CD4-positive, alpha-beta T cell treated with Interleukin-6 for 4 hours (primary cell): ENCODE data around the gene MAPKAP1.

ENCODE experiments used
- DNase-seq: peaks from one replicate; pipeline ENCODE4 v3.0.0-alpha.2; 2020; ENCODE audit warnings: mixed read lengths

MAPKAP1 gene

DNA sequence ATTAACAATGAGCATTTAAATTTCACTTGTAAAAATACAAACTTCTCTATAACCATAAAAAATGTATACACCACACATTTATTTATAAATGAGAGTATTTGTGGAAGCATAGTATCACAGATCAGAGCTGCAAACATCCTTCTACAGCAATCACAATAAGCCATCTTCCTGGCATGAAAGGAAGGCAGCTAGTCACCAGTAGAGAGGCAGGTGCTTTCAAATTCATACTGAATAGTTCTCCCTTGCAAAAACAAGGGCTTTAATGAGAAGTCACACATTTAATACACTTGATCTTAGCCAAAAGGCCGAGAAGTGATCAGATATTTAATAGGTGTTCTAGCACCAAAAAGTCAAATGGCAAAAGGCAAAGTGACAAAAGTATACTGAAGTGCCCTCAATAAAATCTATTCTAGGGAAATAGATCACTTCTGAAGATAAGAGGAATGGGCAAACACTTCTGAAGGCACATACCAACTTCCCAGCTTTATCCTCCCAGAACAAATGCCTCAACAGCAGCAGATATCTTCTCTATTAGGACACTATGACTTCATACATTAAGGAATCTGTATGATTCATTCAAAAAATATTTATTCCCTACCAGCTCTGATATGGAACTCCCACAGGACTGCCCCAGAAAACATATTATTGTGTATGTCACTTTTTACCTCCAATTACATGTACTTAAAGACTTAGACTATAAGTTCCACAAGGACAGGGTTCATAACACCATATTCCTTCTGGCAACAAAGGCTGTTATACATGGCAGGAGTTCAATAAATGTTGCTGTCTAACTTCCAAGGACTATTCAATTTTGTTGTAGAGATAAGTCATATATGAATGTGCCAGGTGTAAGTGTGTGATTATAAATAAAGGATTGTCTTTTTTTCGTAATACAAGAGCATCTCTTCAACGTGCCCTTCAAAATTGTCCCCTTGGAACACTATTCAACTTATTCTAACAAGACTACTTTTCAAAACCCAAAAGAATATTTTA lies 31.7 kb downstream of the MAPKAP1 start:
- no peak for DNase-seq

DNA sequence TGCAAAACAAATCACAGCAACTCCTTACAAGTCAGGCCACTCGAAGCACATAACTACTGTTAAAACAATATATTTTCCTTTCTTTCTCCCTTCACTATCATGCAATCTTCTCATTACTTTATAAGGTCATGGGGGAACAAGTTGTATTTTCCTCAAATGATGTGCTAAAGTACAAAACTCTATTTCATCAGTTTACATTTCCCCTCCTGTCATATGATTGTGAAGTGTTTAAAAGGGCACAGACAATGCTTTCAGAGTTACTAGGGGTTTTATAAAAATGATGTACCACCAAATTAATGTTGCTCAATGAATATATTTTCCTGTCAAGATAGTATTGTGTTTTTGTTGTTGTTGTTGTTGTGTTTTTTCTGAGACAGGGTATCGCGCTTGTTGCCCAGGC lies 34.1 kb downstream of the MAPKAP1 start:
- DNase-seq: no peak

DNA sequence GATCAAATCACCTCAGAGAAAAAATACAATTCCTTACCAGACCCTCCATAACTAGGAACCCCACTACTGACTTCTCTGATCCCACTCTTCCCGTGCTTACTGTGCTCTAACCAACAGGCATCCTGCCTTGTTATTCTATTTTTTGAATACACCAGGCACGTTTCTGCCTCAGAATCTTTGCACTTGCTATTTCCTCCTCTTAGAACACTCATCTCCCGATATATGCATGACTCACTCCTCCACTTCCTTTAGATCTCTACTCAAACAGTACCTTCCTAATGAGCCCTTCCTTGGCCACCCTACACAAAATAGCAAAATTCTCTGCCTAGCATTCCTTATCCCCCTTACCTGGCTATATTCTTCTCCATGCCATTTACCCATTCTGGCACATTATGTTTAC lies 43.9 kb downstream of the MAPKAP1 start:
- no peak for DNase-seq

DNA sequence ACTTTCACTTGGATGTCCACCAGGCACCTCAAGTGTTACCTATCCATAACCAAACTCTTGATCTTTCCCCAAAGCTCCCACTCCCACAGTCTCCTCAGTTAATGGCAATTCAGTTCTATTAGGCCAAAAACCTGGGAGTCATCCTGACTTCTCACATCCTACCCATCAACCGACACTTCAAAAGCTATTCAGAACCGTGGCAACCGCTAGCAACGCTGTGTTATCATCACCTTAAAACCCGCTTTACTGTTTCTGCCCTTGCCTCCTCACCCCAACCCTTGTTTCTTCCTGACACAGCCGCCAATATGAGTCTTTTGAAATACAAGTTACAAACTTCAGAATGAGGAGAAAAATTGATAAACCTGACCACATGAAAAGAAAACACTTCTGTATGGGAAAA lies 46.5 kb downstream of the MAPKAP1 start:
- no peak for DNase-seq

DNA sequence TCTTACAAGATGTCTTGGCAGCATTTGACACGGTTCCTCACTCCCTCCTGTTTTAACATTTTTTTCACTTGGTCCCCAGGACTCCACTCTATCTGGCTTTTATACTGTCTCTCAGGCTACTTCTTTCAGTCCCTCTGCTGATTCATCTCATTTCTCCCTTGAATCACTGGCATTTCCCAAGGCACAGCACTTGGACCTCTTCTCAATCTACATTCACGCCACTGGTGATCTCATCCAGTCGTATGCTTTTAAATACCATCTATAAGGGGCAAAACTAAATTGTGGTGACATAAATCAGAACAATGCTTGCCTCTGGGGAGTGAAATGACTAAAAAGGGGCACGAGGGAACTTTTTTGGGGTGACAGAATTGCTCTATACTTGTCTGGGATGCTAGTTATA lies 47.1 kb downstream of the MAPKAP1 start:
- DNase-seq: no peak

DNA sequence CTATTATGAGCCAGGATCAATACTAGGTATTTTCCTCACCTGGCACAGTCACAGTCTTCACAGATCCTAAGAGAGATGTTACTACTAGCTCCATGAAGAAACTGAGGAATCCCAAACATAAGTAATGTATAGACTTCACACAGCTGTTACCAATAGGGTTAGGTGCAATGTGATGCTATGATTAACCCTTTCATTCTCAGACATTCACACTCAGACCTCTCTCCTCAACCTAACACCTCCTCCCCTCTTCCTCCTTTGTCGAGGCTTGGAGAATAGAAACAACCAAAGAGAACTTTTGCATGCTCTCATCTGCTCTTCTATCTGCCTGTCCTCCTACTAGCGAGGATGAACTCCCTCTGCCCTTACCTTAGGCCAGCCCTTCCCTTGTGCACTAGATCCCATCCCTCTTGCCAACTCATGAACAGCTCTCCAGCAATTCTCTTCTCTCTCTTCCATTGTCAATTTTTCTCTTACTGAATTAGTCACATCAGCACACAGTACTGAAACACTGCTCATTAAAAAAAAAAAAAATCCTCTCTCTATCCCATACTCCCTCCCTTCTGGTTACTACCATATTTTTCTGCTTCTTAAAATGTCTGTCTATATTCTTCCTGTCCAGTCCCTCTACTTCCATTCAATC lies 47.7 kb downstream of the MAPKAP1 start:
- DNase-seq: no peak

DNA sequence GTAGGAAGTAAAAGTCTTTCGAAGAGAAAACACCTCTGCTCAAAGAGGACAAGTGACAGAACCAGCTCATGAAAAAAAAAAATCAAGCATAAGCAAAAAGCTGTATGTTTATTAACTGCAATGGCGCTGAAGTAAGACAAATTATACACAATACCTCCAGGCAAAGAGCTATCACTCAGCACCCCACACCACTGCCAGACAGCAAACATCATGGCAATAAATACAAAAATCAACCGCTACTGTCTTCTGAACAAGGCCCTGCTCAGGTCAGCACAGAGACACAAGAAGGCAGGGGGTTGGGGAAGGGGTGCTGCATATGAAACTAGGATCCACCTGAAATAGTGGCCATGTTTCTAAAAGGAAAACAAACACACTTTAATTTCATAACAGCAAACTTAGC lies 50.4 kb downstream of the MAPKAP1 start:
- DNase-seq: no peak

DNA sequence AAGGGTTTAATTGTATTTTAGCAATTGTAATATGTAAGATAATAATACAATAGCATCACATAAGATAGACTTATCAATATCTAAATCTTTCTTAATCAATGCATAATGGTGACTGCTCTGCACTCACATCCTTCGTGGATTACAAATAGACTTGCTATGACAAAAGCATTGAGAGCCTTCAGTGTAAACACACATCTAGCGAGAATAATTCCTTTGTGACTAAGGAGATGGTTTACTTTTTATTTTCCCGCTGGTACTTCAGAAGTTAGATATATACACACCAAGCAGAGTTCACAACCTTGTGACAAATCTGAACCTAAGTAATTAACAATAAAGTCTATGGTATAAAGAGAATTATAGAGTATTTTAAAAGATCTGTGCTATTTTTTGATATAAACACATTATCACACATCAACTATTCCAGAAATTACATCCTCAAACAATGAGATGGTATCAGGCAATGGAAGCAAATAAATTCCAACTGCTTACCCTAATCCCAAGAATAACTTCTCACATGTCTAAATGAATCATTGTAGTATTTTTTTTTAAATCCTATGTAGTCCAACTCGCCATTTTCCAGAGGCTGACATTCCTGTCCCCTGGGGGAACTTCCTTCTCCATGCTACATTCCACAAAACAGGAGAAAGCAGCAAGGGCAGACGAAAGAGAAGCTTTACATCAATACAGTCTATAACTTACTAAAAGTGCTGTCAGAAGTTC lies 51.2 kb downstream of the MAPKAP1 start:
- DNase-seq: no peak

DNA sequence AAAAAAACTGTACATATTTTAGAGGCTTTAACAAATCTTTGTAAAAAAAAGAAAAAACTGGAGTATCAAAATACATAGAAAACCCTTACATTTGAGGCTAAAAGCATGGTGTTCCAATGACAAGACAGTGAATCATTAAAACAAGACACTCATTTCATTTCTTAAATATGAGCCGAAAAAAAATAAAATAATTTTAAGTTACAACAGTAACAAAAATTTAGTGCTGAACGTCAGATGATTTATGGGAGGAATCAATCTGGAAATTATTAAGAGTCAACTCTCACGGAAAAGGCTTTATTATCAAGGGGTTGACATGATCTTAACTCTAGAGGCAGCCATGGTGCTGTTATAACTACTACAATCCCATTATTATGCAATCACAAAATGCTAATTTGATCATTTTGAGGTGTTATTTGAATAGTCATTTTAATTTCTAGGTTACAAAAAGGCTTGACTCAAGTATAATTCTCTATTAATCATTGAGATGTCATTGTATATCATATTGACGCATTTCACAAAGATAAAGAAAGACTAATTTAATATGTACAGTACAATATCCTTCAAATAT lies 51.9 kb downstream of the MAPKAP1 start:
- DNase-seq: no peak

DNA sequence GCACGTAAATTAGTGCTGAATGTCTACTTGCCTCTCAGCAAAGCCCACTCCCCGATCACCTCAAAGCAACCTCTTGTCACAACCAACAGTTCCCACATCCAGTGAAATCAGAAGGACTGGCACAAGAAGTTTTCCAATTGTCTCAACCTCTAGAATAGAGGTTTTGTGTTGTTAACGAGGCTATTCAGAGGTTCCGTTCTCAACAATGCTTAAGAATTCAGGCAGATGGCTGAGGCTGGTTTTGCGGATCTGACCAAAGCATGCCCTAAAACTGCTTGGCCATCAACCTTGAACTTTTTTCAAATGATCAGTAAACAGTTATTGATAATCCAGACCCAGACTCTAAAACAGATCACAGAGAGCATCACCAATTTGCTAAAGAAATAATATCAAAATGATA lies 52.9 kb downstream of the MAPKAP1 start:
- DNase-seq: no peak

DNA sequence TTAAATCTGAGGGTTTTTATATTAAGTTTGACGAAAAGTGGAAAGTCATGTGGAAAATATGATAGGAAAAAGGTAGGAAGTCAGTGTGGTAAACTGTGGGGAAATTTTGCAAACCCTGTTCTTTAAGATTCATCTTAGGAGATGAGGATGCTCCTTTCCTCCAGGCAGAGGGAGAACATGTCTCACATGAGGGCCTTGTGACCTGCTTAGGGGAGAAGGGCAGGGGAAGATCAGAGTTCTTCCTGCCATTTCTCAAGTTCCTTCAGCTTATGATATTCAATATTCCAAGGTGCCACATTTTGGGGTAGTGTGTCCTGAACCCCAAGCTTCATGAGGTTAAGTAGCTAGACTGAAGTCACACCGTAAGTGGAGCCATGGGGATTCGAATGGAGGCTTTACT lies 53.7 kb downstream of the MAPKAP1 start:
- no peak for DNase-seq

DNA sequence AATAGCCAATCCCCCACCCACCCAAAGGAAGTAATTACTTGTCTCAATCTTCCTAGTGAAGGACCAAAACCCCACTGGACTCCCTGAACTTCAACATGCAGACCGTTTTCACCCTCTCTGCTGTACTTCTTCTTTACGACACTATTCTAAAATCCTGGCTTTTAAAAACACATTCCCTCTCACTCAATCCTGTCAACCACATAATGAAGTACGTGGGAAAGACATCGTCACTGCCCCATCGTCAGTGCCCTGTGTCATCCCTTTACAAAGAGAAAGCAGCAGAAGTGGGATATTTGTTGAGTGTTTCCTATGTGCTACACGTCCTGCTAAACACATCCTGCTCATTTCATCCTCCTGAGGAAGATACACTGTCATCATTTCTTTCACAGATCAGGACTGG lies 54.2 kb downstream of the MAPKAP1 start:
- no peak for DNase-seq

DNA sequence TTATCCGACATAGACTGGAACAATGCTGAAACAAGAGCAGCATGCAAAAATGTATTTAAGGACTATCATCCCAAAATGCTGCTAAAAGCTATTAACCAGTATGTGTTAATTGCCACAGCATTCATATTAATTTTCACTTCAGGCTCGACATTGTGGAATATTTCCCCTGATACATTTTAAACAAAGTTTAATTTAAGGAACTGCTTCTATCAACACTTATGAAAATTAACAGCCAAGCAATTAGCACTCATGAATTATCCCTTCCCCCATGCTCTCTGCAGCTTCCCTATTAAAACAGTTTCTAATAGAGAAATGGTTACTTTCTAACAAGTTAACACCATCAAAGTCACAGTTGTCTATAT lies 54.8 kb downstream of the MAPKAP1 start:
- no peak for DNase-seq

DNA sequence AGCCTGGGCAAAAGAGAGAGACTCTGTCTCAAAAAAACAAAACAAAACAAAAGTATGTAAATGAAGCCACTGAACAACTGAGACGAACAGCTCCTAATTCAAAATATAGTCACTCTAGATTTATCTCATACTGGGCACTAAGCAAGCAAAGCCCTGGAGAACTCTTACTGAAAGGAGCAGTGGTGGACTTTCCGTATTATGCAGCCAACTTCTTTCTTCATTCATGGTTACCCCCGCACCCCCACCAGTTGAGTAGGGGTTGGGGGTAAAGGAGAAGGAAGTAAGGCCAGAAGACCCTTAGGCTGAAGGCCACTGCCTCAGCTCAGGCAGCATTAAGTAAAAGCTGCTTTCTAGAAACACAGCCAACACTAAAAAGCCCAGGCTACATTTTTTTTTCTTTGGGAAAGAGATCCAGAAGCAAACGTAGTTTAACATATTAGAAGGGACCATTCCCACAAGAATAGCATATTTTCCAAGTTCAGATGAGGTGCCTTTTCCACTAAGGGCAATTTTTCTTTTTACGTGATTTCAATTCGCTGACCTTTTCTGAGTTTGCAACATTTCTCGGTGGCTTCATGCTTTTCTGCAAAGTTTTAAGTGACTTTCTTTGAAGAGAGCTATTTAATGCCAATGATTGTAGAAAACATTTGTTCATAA lies 55.3 kb downstream of the MAPKAP1 start:
- DNase-seq: no peak

DNA sequence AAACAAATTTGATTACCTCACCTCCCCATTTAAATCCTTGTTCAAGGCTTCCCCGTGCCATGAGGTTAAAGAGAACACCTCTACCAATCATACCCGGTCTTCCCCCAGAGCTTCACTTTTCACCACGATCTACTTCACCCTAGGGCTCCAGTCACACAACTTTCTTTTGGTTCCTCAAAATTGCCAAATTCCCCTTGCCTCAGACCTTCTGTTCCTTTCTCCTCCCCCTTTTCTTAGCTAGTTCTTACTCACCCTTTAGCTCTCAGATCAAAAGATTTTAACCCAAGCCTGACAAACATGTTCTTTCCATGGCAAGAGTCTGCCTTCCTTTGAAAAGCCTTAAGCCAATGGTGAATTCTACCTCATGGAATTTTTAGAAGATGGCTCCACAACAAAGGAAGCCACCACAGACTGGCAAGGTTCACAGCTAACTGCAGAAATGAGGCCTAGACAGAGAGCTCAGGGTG lies 56.7 kb downstream of the MAPKAP1 start:
- no peak for DNase-seq

DNA sequence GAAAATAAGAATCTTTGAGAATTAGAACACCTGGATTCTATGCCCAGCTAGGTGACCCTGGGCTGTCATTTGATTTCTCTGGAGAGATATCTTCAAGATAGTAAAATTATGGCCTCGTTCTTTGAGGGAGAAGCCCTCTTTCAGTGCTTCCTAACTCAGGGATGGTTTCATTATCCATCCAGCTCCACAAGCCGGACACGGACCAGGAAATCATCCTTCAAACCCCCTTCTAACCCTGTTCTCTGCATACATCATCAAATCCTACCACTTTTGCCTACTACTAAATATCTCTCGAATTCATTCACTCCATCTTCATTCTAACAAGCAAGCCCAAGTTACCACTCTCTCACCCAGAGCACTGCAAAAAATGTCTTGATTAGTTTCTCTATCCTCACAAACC lies 57.2 kb downstream of the MAPKAP1 start:
- DNase-seq: no peak

DNA sequence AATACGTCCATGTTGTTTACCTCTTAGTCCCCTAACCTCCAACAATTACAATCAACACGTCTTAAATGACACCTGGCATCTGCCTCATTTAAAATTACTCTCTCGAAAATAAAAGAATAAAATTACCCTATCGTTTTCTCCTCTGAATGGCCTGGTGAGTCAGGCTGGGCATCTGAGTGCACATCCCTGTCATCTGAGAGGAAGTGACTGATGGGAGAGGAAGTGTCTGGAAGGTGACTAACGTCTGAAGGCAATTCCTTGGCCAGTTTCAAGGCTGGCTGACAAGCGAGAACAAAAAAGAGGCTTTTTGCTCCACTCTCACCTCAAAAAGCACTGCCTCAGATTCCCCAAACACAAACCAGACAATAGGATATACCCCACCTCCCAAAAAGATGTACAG lies 57.7 kb downstream of the MAPKAP1 start:
- DNase-seq: peak; percentile 33

DNA sequence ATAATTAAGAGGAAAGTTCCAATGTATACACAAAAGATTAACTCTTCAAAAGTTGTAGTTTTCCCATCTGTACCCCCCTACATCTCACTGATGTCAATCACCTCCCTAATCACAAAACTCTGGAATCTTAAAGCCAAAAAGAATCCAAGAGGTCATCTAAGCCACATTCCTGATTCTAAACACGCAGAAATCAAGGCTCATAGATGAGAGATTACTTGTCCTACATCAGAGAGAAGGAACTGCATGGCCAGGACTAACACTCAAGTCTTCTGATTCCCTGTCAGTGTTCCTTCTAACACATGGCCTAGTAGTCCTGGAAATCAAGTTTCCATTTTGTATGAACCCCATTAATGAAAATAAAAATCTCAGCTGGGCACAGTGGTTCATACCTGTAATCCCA lies 58.7 kb downstream of the MAPKAP1 start:
- DNase-seq: no peak

DNA sequence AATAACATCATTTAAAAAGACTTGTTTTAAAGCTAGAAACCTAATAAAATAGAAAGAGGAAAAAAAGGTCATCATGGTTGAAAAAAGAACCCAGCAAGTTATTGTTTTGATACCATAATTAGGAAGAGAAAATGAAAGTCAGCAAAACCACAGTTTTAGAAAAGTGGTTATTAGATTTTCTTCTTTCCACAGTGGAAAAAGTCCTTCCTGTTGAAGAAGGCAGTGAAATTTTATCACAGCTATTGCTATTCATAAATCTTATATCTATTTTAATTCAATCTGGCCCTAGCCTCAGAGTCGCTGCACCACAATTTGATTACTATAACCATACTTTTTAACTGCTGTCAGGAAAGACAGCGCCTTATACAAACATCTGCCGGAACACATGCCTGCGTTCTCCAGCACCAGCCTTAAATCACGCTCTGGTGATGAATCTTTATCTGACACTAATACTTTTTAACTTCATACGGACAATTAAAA lies 60.3 kb downstream of the MAPKAP1 start:
- DNase-seq: no peak

DNA sequence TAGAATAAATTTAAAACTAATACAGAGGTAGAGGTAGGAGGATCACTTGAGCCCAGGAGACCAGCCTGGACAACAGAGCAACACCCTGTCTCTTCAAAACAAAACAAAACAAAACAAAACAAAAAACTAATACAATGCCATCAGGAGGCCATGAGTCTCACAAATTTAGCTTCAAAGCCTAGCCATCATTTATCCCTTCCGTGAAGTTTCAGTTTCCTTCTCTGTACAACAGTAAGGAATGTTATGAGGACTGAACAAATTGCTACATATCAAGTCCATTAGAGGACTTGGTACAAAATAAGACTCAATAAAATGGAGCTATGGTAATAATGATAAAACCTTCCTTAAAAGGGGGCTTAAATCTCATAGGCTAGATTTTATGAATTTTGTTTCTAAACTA lies 60.8 kb downstream of the MAPKAP1 start:
- no peak for DNase-seq

DNA sequence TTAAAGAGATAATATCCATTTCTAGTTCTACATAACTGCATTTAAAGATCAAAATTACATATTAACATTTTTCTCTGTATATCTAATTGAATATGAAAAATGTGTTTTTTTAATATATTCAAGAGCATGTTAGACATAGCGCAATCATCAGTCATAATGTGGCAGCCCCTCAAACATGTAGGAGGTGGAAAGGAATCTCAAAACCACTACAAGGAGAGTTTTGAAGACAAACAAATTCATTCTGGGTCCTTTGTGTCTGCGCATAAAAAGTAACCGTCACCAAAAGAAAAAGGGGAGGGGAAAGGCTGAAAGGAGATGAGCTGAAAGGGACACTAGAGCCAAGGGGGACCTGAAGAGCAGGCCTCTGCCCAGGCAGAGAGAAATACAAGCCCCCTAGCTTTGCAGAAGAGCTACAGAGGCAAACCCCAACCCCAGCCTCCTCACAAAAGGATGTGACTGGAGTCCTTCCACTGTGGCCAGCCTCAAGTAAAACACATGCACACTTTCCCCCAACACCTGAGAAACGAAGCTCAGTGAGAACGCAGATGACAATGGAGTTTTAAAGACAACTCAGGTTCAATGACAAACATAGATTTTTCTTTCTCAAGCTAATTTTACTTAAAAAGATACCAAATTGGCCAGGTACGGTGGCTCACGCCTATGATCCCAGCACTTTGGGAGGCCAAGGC lies 62.0 kb downstream of the MAPKAP1 start:
- no peak for DNase-seq

DNA sequence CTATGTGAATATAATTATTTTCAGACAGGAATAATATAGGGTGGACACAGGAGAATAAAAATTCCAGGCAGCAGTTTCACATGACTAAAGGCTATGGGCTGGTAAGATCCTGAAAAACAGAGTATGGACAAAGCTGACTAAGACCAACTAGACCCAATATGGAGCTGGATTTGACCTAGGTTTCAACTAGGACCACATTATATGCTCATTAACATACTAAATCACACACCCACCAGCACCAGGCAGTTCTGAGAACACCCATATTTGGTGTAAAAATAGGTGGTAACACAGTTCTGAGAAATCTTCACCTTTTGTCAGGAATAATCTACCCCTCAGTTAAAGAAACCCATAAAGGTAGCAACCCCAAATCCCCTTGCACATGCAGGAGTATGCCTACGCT lies 64.7 kb downstream of the MAPKAP1 start:
- DNase-seq: no peak
